ENCODE data around the gene STARD4. TPM values are rescaled to one million over a fixed set of nuclear protein-coding genes. Genes with fewer than 3 reads are reported as not detected.

The STARD4 gene
- total and polyA plus RNA-seq, 9 of the 15 experiments (the other 6 are each of a cell fraction or from before 2014, with no cell fraction given), result 28.4 to 88.0 (median 34.0) TPM

GRCh38 chr5:111550282-111551020 is 38.1 kb upstream of the STARD4 start (continued):
- no peak for TF ChIP-seq PHF20 (IDR thresholded peaks at IDR 0.05; ENCODE audit: partially characterized antibody)

GRCh38 chr5:111548992-111549649 is 36.8 kb upstream of the STARD4 start:
- Histone ChIP-seq H2AFZ (ENCODE audit: low read depth, low read length) (no peak overlapping the region), H3K36me3 (ENCODE audit: control insufficient read depth, insufficient read depth, low read length) (no peaks in the 10 kb centered on the region), H3K27me3 (ENCODE audit: control insufficient read depth in 2 of 2, insufficient read depth in 2 of 2, low read length in 2 of 2) (peaks cover 3 to 5% of the 10 kb centered on the region in 2 experiments; a peak in 3 of 5 replicates), H3K27ac (ENCODE audit: extremely low read depth, low read depth, low read length) (no peak overlapping the region), H4K20me1 (replicated peaks; ENCODE audit: control insufficient read depth, insufficient read depth, low read length) (no peaks in the 10 kb centered on the region), H3K9me3 (replicated peaks; ENCODE audit: control insufficient read depth, insufficient read depth, low read depth, low read length) (no peaks in the 10 kb centered on the region), H3K4me3 (no peak overlapping the region), H3K9me1 (ENCODE audit: control insufficient read depth, insufficient read depth, low read length) (no peaks in the 10 kb centered on the region), H3K4me2 (ENCODE audit: insufficient read depth, low read length) (no peak overlapping the region), H3K9ac (ENCODE audit: insufficient read depth in 1 of 2, low read depth in 2 of 2, low read length in 2 of 2) (no peak overlapping the region), H3K79me2 (ENCODE audit: control insufficient read depth, insufficient read depth, low read length) (no peaks in the 10 kb centered on the region), H3K4me1 (replicated peaks in 1 of 2; ENCODE audit: control insufficient read depth in 2 of 2, insufficient read depth in 2 of 2, low read length in 2 of 2) (peaks cover 0 to 3% of the 10 kb centered on the region in 2 experiments; a peak in 1 of 5 replicates)
- no peak for TF ChIP-seq ID3 (CRISPR knock-in tag; IDR thresholded peaks at IDR 0.05)
- no peak for TF ChIP-seq ID3 (tag; IDR thresholded peaks at IDR 0.05)
- TF ChIP-seq MEIS2 (IDR thresholded peaks at IDR 0.05; ENCODE audit: partially characterized antibody), result peak; percentile 43
- TF ChIP-seq PHB2 (IDR thresholded peaks at IDR 0.05; ENCODE audit: low read depth), result no peak
- TF ChIP-seq CBFA2T3 (IDR thresholded peaks at IDR 0.05), result peak; percentile 48; the same call in 1 of the 2 replicates
- no TSS peak for BruUV-seq (replicated peaks)
- DNase-seq (ENCODE audit: extremely low read depth in 1 of 4, low spot score in 3 of 4) (peak in 1 of 4 experiments; percentile 18), FAIRE-seq (no peak), ATAC-seq (no peak)
- 5% methylated on average over 6 of the region's 6 CpGs for WGBS (ENCODE audit: insufficient coverage, low coverage, missing lambda C conversion rate)
- ChIA-PET CTCF (ENCODE audit: low intra/inter-chr PET ratio) (no interaction called here), POLR2A (no interaction called here)
- in situ Hi-C loops (cut with MboI), result loop anchor here (10.0 kb wide), 1 partner anchor 596 kb away; no protein-coding TSS in a partner anchor
- intact Hi-C loops (cut with micrococcal nuclease), result no loop called here

All from K562 (cell line).